ENCODE measurements around the gene MAML3.
A peak's percentile ranks its signal among the peaks of the same experiment; 100 is the strongest.

Gene MAML3

GRCh38 chr4:139840773-139841172 lies 313.2 kb downstream of the MAML3 start:
- no peak for DNase-seq (ENCODE audit: low spot score)

GRCh38 chr4:139839403-139840031 lies 314.5 kb downstream of the MAML3 start:
- DNase-seq (ENCODE audit: low spot score): no peak

GRCh38 chr4:139838811-139839210 lies 315.2 kb downstream of the MAML3 start:
- no peak for DNase-seq (ENCODE audit: low spot score)

GRCh38 chr4:139834981-139835391 lies 319.0 kb downstream of the MAML3 start:
- no peak for DNase-seq (ENCODE audit: low spot score)

- no peak for DNase-seq (ENCODE audit: low spot score)
Observed at GRCh38 chr4:139834226-139834662, 319.7 kb downstream of the MAML3 start.

GRCh38 chr4:139833151-139833910 lies 320.7 kb downstream of the MAML3 start:
- DNase-seq (ENCODE audit: low spot score): no peak

- DNase-seq (ENCODE audit: low spot score): no peak
Observed at GRCh38 chr4:139828966-139829664, 324.9 kb downstream of the MAML3 start.

- no peak for DNase-seq (ENCODE audit: low spot score)
Observed at GRCh38 chr4:139826426-139826825, 327.6 kb downstream of the MAML3 start.

- no peak for DNase-seq (ENCODE audit: low spot score)
Observed at GRCh38 chr4:139825523-139826014, 328.4 kb downstream of the MAML3 start.

- DNase-seq (ENCODE audit: low spot score): no peak
Observed at GRCh38 chr4:139824882-139825522, 329.0 kb downstream of the MAML3 start.

- DNase-seq (ENCODE audit: low spot score): no peak
Observed at GRCh38 chr4:139823746-139824145, 330.2 kb downstream of the MAML3 start.

GRCh38 chr4:139823345-139823744 lies 330.6 kb downstream of the MAML3 start:
- DNase-seq (ENCODE audit: low spot score): no peak

GRCh38 chr4:139822391-139822790 lies 331.6 kb downstream of the MAML3 start:
- no peak for DNase-seq (ENCODE audit: low spot score)

- no peak for DNase-seq (ENCODE audit: low spot score)
Observed at GRCh38 chr4:139819082-139819481, 334.9 kb downstream of the MAML3 start.

- DNase-seq (ENCODE audit: low spot score): peak; percentile 3
Observed at GRCh38 chr4:139817657-139818452, 336.1 kb downstream of the MAML3 start.

GRCh38 chr4:139816856-139817255 lies 337.1 kb downstream of the MAML3 start:
- DNase-seq (ENCODE audit: low spot score): no peak

- no peak for DNase-seq (ENCODE audit: low spot score)
Observed at GRCh38 chr4:139815778-139816601, 338.0 kb downstream of the MAML3 start.

- no peak for DNase-seq (ENCODE audit: low spot score)
Observed at GRCh38 chr4:139814323-139815015, 339.5 kb downstream of the MAML3 start.

- no peak for DNase-seq (ENCODE audit: low spot score)
Observed at GRCh38 chr4:139813881-139814280, 340.1 kb downstream of the MAML3 start.

GRCh38 chr4:139810710-139811109 lies 343.3 kb downstream of the MAML3 start:
- DNase-seq (ENCODE audit: low spot score): no peak

All from SW480 (cell line).